Activated CD4-positive, alpha-beta memory T cell treated with anti-CD3 and anti-CD28 coated beads, Interleukin-2, amount 10 ng/mL, durations not matched to agents 7 days and 5 days (primary cell): ENCODE results near the gene STX19. TPM values are rescaled to one million over a fixed set of nuclear protein-coding genes. Genes with fewer than 3 reads are reported as not detected.

Experiments used
- CTCF ChIA-PET: fragments of 350-600 bp; sonication (Branson Sonifier 250); formaldehyde crosslinking; loops from one replicate; lab custom pipeline; 2021; ENCODE audit warnings: antibody characterized with exemption, inconsistent platforms; lab: Charles Lee
- POLR2A ChIA-PET: fragments of 350-600 bp; sonication (Branson Sonifier 250); formaldehyde crosslinking; loops from one replicate; lab custom pipeline; 2021; ENCODE audit warnings: antibody characterized with exemption; lab: Charles Lee
- DNase-seq: peaks from one replicate; pipeline ENCODE4 v3.0.0-alpha.2; 2020
- H3K27ac Mint-ChIP-seq: one replicate; pipeline ENCODE4 v1.8.0; 2021; ENCODE audit warnings: mild to moderate bottlenecking, mixed read lengths
- H3K27me3 Mint-ChIP-seq: one replicate; pipeline ENCODE4 v1.8.0; 2021; ENCODE audit warnings: mixed read lengths
- H3K36me3 Mint-ChIP-seq: one replicate; pipeline ENCODE4 v1.8.0; 2021; ENCODE audit warnings: low read depth, mixed read lengths
- H3K4me1 Mint-ChIP-seq: one replicate; pipeline ENCODE4 v1.8.0; 2021; ENCODE audit warnings: mixed read lengths
- H3K4me3 Mint-ChIP-seq: one replicate; pipeline ENCODE4 v1.8.0; 2021; ENCODE audit warnings: mild to moderate bottlenecking, mixed read lengths
- H3K9me3 Mint-ChIP-seq: one replicate; pipeline ENCODE4 v1.8.0; 2021; ENCODE audit warnings: mixed read lengths
- total RNA-seq, 2 experiments: library from RNA; stranded (reverse); gene quantifications; one replicate each; pipeline ENCODE4 v1.2.3, GENCODE V29; 2021

STX19 gene, protein sequence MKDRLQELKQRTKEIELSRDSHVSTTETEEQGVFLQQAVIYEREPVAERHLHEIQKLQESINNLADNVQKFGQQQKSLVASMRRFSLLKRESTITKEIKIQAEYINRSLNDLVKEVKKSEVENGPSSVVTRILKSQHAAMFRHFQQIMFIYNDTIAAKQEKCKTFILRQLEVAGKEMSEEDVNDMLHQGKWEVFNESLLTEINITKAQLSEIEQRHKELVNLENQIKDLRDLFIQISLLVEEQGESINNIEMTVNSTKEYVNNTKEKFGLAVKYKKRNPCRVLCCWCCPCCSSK
- not detected for total RNA-seq

DNA sequence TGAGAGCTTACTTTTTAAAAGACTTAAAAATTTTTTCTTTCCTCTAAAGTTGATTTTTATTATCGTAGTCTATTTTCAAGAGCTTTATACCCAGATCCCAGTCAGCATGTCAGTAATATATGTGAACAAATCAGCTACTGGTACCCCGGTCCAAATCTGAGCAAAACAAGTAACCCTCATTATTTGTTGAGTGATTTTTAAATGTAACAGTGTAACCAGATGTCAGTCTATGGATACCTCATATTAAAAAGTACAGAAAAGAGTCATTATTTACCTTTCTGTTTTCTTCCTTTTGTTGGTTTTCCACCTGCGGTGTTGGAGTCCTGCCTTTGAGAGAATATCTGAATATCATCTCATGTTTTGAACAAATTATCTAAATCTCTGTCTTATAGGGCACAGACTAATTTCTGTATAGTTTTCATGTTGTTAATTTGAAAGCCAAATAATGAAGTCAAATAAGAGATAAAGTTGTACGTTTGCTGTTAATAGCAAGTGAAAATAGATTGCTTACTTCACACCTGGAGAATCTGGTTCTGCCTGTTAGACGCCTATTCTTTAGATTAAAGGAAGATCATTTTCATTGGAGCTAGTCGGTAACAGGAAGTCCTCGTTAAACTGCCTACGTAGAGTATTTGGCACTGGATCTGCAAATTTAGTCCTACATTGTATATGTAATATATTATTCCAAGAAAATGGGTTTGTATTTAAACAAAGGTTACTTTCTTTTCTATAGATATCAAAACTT, at the start of gene STX19:
TSS of gene STX19 (minus strand) at position 505 of the 745 bp plus-strand sequence. CDS start 13,328 bp downstream, outside the sequence.
- no peaks in the 10 kb centered on the region for H3K27me3 Mint-ChIP-seq

GRCh38 chr3:94076055-94076454, 47.7 kb upstream of the STX19 start:
- no peaks in the 10 kb centered on the region for H3K27me3 Mint-ChIP-seq
- H3K4me1 Mint-ChIP-seq: peaks cover 45% of the 10 kb centered on the region
- ChIA-PET CTCF (no interaction called here), POLR2A (no interaction called here)
- H3K4me3 Mint-ChIP-seq: no peak overlapping the region
- no peaks in the 10 kb centered on the region for H3K9me3 Mint-ChIP-seq
- DNase-seq: no peak
- H3K36me3 Mint-ChIP-seq: peaks cover 71% of the 10 kb centered on the region
- no peak overlapping the region for H3K27ac Mint-ChIP-seq

More for the DNA sequence above, at the start of gene STX19:
- Mint-ChIP-seq H3K36me3 (no peaks in the 10 kb centered on the region), H3K9me3 (no peaks in the 10 kb centered on the region), H3K4me1 (no peaks in the 10 kb centered on the region), H3K4me3 (no peak within 1 kb of the TSS), H3K27ac (no peak within 1 kb of the TSS)
- no peak for DNase-seq
- POLR2A ChIA-PET: no interaction called here
- CTCF ChIA-PET: interaction anchor here (0.5 to 1.2 kb wide), 3 partner anchors 20 to 48 kb away, joined by 3 to 4 read pairs (median 3); partner anchors contain the start of gene ARL13B

DNA sequence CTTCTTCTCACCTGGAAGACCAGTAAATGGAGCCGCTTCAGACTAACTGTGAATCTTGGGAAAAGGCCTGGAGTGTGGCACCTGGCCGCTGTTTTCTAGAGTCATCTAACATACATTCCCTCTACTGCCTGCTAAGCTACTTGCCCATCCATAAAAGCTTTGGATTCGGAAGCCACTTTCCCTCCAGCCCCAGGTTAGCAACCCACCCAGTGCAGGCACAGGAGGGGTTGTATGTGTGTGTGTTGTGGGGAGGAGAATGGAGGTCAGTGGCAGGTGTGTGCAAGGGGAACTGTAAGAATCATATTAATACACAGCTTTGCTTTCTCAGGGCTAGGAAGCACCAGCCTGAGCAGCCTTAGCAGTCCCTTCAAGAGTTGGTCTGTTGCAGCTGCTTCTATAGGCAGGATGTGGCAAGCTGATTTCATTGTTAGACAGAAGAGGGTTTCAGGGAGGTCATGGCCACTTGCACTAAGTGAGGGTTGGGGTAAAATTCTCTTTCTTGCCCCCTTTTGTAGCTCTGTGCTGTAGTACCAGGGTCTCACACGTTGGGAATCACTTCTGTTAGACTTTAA, 43.4 kb upstream of the STX19 start:
- Mint-ChIP-seq H3K4me1 (peaks cover 50% of the 10 kb centered on the region), H3K27ac (peak overlapping the region; percentile 52), H3K36me3 (peaks cover 73% of the 10 kb centered on the region), H3K4me3 (no peak overlapping the region), H3K9me3 (peaks cover 6% of the 10 kb centered on the region), H3K27me3 (no peaks in the 10 kb centered on the region)
- DNase-seq: peak; percentile 27
- POLR2A ChIA-PET: interaction anchor here (1.2 to 2.3 kb wide), 2 partner anchors 9 to 92 kb away, joined by 3 to 23 read pairs; partner anchors contain the start of genes DHFR2 and NSUN3
- CTCF ChIA-PET: interaction anchor here (0.7 to 1.1 kb wide), 2 partner anchors 9 to 67 kb away, joined by 3 read pairs; partner anchors contain the start of genes DHFR2 and NSUN3

DNA sequence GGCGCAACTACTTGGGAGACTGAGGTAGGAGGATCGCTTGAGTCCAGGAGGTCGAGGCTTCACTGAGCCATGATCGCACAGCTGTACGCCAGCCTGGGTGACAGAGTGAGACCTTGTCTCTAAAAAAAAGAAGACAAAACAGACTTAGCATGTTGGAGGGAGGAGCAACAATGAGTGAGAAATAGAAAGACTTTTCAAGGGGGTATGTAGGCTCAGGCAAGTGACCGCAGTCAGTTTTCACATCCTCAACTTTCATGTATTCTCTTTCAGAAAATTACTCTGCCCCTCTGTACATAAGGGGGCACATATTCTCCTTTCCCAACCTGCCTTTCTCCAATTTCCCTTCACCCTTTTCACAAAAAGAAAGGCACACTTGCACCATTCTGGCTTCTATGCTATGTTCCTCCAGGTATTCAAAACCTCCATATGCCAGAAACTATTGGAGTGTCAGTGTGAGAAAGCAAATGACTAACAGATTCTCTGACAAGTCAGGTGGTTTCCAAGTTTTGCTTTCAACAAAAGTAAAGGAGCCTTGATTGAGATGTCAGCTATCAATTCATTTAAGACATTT, 42.0 kb upstream of the STX19 start:
- ChIA-PET CTCF (interaction anchor here (0.9 to 2.2 kb wide), 8 partner anchors 9 to 91 kb away, joined by 3 to 10 read pairs (median 4); partner anchors contain the start of gene ARL13B), POLR2A (interaction anchor here (2.3 kb wide), 1 partner anchor 8 kb away, joined by 23 read pairs; the partner anchor contains the start of genes DHFR2 and NSUN3)
- Mint-ChIP-seq H3K4me3 (no peak overlapping the region), H3K27me3 (no peaks in the 10 kb centered on the region), H3K36me3 (peaks cover 70% of the 10 kb centered on the region), H3K4me1 (peaks cover 61% of the 10 kb centered on the region), H3K9me3 (peaks cover 8% of the 10 kb centered on the region), H3K27ac (no peak overlapping the region)
- no peak for DNase-seq

- ChIA-PET POLR2A (no interaction called here), CTCF (interaction anchor here (0.6 to 2.2 kb wide), 18 partner anchors 9 to 172 kb away, joined by 3 to 10 read pairs (median 4); partner anchors contain the start of genes ARL13B, PROS1 and STX19)
- H3K27ac Mint-ChIP-seq: no peak overlapping the region
- no peak for DNase-seq
- H3K9me3 Mint-ChIP-seq: peaks cover 8% of the 10 kb centered on the region
- no peaks in the 10 kb centered on the region for H3K27me3 Mint-ChIP-seq
- H3K4me1 Mint-ChIP-seq: peaks cover 70% of the 10 kb centered on the region
- no peak overlapping the region for H3K4me3 Mint-ChIP-seq
- H3K36me3 Mint-ChIP-seq: peaks cover 69% of the 10 kb centered on the region
These were observed 40.9 kb upstream of the STX19 start for GRCh38 chr3:94069194-94069813.

GRCh38 chr3:94066506-94067500, 38.4 kb upstream of the STX19 start:
- POLR2A ChIA-PET: interaction anchor here (1.6 kb wide), 1 partner anchor 14 kb away, joined by 3 read pairs; no protein-coding TSS in a partner anchor
- CTCF ChIA-PET: interaction anchor here (1.1 to 1.5 kb wide), 2 partner anchors 63 to 93 kb away, joined by 3 to 4 read pairs; partner anchors contain the start of gene PROS1
- Mint-ChIP-seq H3K36me3 (peaks cover 51% of the 10 kb centered on the region), H3K9me3 (peaks cover 8% of the 10 kb centered on the region), H3K27me3 (no peaks in the 10 kb centered on the region), H3K4me3 (no peak overlapping the region), H3K27ac (no peak overlapping the region), H3K4me1 (peaks cover 68% of the 10 kb centered on the region)
- no peak for DNase-seq

DNA sequence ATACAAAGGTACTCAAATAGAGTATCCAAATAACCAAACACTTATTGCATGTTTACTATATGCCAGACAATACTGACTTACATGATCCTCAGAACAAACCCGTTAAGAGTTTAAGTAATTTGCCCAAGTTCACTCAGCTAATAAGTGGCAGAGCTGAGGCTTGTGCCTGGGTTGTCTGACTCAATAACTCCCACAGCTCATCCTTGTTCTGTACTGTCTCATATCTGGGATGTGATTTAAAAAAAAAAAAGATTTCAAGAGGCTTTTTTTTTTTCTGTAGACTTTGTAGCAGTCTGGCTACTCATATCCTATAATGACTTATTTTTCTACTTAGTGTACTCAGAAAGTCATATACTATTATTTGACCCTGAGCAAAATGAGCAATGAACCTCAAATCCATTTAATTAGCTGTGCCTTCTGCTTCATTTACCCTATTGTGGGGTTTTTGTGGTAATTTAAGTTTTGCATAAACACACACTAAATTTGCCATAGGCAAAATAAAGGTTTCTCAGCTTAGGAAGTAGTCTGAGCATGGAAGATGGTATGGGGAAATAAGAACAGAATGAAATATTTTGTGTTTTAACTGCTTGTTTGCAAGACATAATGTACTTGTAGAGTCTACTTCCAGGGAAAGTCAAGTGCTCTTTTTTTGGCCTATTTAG, 37.6 kb upstream of the STX19 start:
- CTCF ChIA-PET: interaction anchor here (1.1 to 1.5 kb wide), 2 partner anchors 63 to 92 kb away, joined by 3 to 4 read pairs; partner anchors contain the start of gene PROS1
- peaks cover 64% of the 10 kb centered on the region for H3K4me1 Mint-ChIP-seq
- H3K4me3 Mint-ChIP-seq: no peak overlapping the region
- no peak overlapping the region for H3K27ac Mint-ChIP-seq
- no peaks in the 10 kb centered on the region for H3K27me3 Mint-ChIP-seq
- H3K36me3 Mint-ChIP-seq: peaks cover 50% of the 10 kb centered on the region
- DNase-seq: no peak
- POLR2A ChIA-PET: interaction anchor here (1.6 kb wide), 1 partner anchor 15 kb away, joined by 3 read pairs; no protein-coding TSS in a partner anchor
- H3K9me3 Mint-ChIP-seq: peaks cover 8% of the 10 kb centered on the region

- Mint-ChIP-seq H3K4me3 (peak overlapping the region; percentile 30), H3K9me3 (peaks cover 8% of the 10 kb centered on the region), H3K27ac (no peak overlapping the region), H3K36me3 (peaks cover 58% of the 10 kb centered on the region), H3K4me1 (peaks cover 63% of the 10 kb centered on the region), H3K27me3 (no peaks in the 10 kb centered on the region)
- ChIA-PET POLR2A (interaction anchor here (1.6 kb wide), 1 partner anchor 16 kb away, joined by 3 read pairs; no protein-coding TSS in a partner anchor), CTCF (no interaction called here)
- no peak for DNase-seq
These were observed 36.7 kb upstream of the STX19 start for GRCh38 chr3:94065122-94065521.

GRCh38 chr3:94064243-94064860, 36.0 kb upstream of the STX19 start:
- Mint-ChIP-seq H3K27me3 (no peaks in the 10 kb centered on the region), H3K4me3 (peak overlapping the region; percentile 86), H3K27ac (peak overlapping the region; percentile 98), H3K9me3 (peaks cover 8% of the 10 kb centered on the region), H3K4me1 (peaks cover 60% of the 10 kb centered on the region), H3K36me3 (peaks cover 61% of the 10 kb centered on the region)
- no peak for DNase-seq
- CTCF ChIA-PET: interaction anchor here (1.8 kb wide), 1 partner anchor 62 kb away, joined by 10 read pairs; no protein-coding TSS in a partner anchor
- POLR2A ChIA-PET: interaction anchor here (1.3 to 3.2 kb wide), 4 partner anchors 7 to 60 kb away, joined by 4 to 23 read pairs (median 14); no protein-coding TSS in a partner anchor

DNA sequence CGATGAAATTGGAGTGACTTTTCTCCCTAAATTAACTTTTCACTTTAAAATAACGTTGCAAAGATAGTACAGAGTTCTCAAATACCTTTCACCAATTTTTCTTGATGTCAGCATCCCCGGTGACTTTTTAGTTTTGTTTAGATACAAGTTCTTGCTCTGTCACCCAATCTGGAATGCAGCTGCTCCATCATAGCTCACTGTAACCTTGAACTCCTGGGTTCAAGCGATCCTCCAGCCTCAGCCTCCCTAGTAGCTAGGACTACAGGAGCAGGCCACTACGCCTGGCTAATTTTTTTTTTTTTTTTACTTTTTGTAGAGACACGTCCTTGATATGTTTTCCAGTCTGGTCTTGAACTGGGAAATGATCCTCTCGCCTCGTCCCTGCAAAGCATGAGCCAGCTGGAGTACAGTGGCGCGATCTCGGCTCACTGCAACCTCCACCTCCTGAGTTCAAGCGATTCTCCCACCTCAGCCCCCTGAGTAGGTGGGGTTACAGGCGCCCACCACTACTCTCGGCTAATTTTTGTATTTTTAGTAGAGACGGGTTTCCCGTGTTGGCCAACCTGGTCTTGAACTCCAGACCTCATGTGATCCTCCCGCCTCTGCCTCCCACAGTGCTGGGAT, 35.2 kb upstream of the STX19 start:
- Mint-ChIP-seq H3K36me3 (peaks cover 60% of the 10 kb centered on the region), H3K4me1 (peaks cover 52% of the 10 kb centered on the region)
- DNase-seq: no peak

More for the DNA sequence above, 35.2 kb upstream of the STX19 start:
- Mint-ChIP-seq H3K27me3 (no peaks in the 10 kb centered on the region), H3K4me3 (peak overlapping the region; percentile 86), H3K9me3 (peaks cover 8% of the 10 kb centered on the region), H3K27ac (peak overlapping the region; percentile 98)
- POLR2A ChIA-PET: interaction anchor here (0.6 to 3.2 kb wide), 18 partner anchors 8 to 171 kb away, joined by 3 to 23 read pairs (median 7); partner anchors contain the start of gene ARL13B
- CTCF ChIA-PET: interaction anchor here (0.9 to 2.6 kb wide), 5 partner anchors 8 to 61 kb away, joined by 3 to 11 read pairs (median 3); no protein-coding TSS in a partner anchor
